Right ventricle myocardium inferior (tissue), 1 donor: ENCODE results near the gene CLDN5. TPM values are rescaled to one million over a fixed set of nuclear protein-coding genes. Genes with fewer than 3 reads are reported as not detected.
A peak's percentile ranks its signal among the peaks of the same experiment; 100 is the strongest.
"Not testable (repeated sequence)": the region's sequence is repeated elsewhere in the genome, so short reads cannot be mapped to it uniquely, and the experiment has no call there.

Source experiments
- ATAC-seq: fragments of 200-7000 bp; cut with Tn5 transposase; one replicate; pipeline ENCODE4 v1.9.1; 2020; ENCODE audit warnings: mild to moderate bottlenecking, moderate library complexity
- DNase-seq: peaks from one replicate; pipeline ENCODE4 v3.0.0; 2021; ENCODE audit errors: missing footprints
- intact Hi-C: fragments of 100-400 bp; cut with DNase I; formaldehyde crosslinking; loops from one replicate; pipeline ENCODE4 v1.11.0; 2022
- total RNA-seq: library from RNA; stranded (reverse); fragmentation: NEBNext Ultra II Directional; extraction: Animal tissue kit (Norgen Biotek cat#: 25700); gene quantifications from one replicate; pipeline ENCODE4 v1.2.1, GENCODE V29; 2021
- donor health status: DM: no; HTN: yes; CAD: no; lungs with severe emphysema.

The CLDN5 gene
- total RNA-seq, 1 donor from 2014 or later = 29.9 TPM

- ATAC-seq = no peak
- no peak for DNase-seq
- intact Hi-C loops = no loop called here
Measured at GRCh38 chr22:19550382-19550781, 26.2 kb upstream of the CLDN5 start.

- ATAC-seq (no peak), DNase-seq (no peak)
Measured at GRCh38 chr22:19549428-19549827, 25.2 kb upstream of the CLDN5 start.

DNA sequence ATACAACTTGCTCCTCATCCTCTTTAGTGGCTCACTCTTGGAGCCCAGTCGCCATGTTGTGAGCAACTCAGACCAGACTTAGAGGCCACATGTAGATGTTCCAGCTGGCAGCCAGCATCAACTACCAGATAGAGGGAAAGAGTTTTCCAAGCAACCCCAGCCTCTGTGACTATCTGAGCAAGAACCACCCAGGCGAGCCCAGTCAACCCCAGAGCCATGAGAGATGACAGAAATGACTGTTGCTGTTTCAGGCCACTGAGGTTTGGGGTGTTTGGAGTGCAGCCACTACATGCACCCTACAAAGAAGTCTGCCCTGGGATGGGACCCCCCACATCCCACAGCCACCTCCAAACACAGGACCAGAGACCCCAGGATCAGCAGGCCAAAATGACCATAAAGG, 24.8 kb upstream of the CLDN5 start:
- intact Hi-C loops = no loop called here
- ATAC-seq (no peak), DNase-seq (no peak)

More at GRCh38 chr22:19549428-19549827, 25.2 kb upstream of the CLDN5 start:
- intact Hi-C loops = no loop called here

GRCh38 chr22:19548427-19548826, 24.2 kb upstream of the CLDN5 start:
- ATAC-seq, DNase-seq, intact Hi-C loops: not testable (repeated sequence)

GRCh38 chr22:19547620-19548019, 23.4 kb upstream of the CLDN5 start:
- ATAC-seq (no peak), DNase-seq (no peak)
- intact Hi-C loops = no loop called here

DNA sequence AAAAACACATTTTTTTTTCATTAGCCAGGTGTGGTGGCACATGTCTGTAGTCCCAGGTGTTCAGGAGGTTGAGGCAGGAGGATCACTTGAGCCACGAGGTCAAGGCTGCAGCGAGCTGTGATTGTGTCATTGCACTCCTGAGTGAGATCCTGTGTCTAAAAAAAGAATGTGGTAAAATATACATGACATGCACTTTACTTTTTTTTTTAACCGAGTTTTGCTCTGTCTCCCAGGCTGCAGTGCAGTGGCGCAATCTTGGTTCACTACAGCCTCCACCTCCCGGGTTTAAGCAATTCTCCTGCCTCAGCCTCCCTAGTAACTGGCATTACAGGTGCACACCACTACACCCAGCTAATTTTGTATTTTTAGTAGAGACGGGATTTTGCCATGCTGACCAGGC, 22.5 kb upstream of the CLDN5 start:
- intact Hi-C loops = no loop called here
- no peak for ATAC-seq
- DNase-seq = no peak

DNA sequence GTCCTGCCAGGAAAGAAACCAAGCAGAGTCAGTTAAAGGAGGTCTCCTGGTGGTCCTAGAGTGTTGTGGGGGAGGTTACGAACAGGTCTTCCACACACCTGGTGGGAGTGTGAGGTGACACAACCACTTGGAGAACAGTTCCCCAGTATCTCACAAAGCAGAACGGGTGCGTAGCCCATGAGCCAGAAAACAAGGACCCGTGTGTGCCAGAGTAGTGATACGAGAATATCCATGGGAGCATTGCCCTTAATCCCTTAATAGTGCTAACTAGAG, 21.7 kb upstream of the CLDN5 start:
- intact Hi-C loops = no loop called here
- ATAC-seq = no peak
- no peak for DNase-seq

GRCh38 chr22:19543970-19544708, 19.9 kb upstream of the CLDN5 start:
- DNase-seq (no peak), ATAC-seq (peak; percentile 60)
- intact Hi-C loops = no loop called here

- intact Hi-C loops = no loop called here
- DNase-seq (no peak), ATAC-seq (no peak)
Measured at GRCh38 chr22:19540394-19540793, 16.2 kb upstream of the CLDN5 start.

DNA sequence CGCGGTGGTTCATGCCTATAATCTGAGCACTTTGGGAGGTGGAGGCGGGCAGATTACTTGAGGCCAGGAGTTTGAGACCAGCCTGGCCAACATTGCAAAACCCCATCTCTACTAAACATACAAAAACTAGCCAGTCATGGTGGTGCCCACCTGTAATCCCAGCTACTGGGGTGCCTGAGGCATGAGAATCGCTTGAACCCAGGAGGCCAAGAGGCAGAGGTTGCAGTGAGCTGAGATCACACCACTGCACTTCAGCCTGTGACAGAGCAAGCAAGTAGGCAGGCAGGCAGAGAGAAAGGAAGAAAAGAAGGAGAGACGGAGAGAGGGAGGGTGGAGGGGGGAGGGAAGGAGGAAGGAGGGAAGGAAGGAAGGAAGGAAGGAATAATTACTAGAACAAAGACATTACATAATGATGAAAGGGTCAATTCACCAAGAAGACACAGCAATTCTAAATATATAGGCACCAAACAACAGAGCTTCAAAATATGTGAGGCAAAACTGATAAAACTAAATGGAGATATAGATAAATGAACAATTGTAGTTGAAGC, 13.8 kb upstream of the CLDN5 start:
- intact Hi-C loops = no loop called here
- ATAC-seq (no peak), DNase-seq (no peak)

- intact Hi-C loops = no loop called here
- DNase-seq = no peak
- ATAC-seq = no peak
Measured at GRCh38 chr22:19536564-19536963, 12.4 kb upstream of the CLDN5 start.

DNA sequence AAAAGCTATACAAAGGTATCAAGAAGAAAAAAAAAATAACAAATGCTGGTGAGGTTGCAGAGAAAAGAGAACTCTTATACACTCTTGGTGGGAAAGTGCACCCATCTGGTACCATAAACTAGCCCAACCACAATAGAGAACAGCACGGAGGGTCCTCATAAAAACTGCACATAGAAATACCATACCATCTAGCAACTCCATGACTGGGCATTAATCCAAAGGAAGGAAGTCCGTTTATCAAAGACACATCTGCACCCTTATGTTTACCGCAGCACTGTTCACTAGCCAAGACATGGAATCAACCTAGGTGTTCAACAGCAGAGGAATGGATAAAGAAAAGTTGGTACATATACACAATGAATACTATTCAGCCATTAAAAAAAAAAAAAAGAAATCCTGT, 10.8 kb upstream of the CLDN5 start:
- no peak for ATAC-seq
- no peak for DNase-seq
- intact Hi-C loops = no loop called here

GRCh38 chr22:19533857-19534256, 9.6 kb upstream of the CLDN5 start:
- ATAC-seq = no peak
- intact Hi-C loops = no loop called here
- DNase-seq = no peak

DNA sequence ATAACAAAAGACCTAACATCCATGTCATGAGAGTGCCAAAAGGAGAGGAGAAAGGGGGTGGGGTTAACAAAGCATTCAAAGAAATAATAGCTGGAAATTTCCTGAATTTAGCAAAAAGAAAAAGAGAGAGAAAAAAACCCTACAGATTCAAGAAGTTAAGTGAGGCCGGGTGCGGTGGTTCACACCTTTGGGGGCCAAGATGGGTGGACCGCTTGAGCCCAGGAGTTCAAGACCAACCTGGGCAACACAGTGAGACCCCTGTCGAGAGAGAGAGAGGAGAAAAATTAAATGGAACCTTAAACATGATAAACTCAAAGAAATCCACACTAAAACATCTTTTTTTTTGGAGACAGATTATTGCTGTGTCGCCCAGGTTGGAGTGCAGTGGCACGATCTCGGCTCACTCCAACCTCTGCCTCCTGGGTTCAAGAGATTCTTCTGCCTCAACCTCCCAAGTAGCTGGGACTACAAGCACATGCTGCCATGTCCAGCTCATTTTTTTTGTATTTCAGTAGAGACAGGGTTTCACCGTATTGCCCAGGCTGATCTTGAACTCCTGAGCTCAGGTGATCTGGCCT, 8.9 kb upstream of the CLDN5 start:
- ATAC-seq = no peak
- DNase-seq = no peak
- intact Hi-C loops = no loop called here

DNA sequence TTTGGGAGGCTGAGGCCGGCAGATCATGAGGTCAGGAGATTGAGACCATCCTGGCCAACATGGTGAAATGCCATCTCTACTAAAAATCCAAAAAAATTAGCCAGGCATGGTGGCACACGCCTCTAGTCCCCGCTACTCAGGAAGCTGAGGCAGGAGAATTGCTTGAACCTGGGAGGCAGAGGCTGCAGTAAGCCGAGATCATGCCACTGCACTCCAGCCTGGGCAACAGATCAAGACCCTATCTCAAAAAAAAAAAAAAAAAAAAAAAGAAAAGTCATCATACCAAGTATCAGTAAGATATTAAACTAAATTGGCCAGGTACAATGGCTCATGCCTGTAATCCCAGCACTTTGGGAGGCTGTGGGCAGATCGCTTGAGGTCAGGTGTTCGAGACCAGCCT, 7.1 kb upstream of the CLDN5 start:
- intact Hi-C loops, ATAC-seq, DNase-seq: not testable (repeated sequence)

- ATAC-seq = no peak
- DNase-seq = no peak
- intact Hi-C loops = no loop called here
Measured at GRCh38 chr22:19530751-19531150, 6.5 kb upstream of the CLDN5 start.

GRCh38 chr22:19529811-19530210, 5.6 kb upstream of the CLDN5 start:
- intact Hi-C loops = no loop called here
- no peak for ATAC-seq

GRCh38 chr22:19527861-19528417, 3.7 kb upstream of the CLDN5 start:
- ATAC-seq = no peak
- intact Hi-C loops = no loop called here
- DNase-seq = no peak

More at GRCh38 chr22:19529811-19530210, 5.6 kb upstream of the CLDN5 start:
- no peak for DNase-seq

GRCh38 chr22:19527321-19527721, 3.1 kb upstream of the CLDN5 start:
- intact Hi-C loops = no loop called here
- ATAC-seq = no peak
- no peak for DNase-seq

GRCh38 chr22:19526702-19527111, 2.5 kb upstream of the CLDN5 start:
- no peak for ATAC-seq
- intact Hi-C loops = no loop called here
- DNase-seq = no peak
